H9 (cell line): ENCODE data around the gene INSR. TPM values are rescaled to one million over a fixed set of nuclear protein-coding genes. Genes with fewer than 3 reads are reported as not detected.

Source experiments
- DNase-seq: peaks from one replicate; pipeline ENCODE4 v3.0.0-alpha.2; 2017
- H2AFZ ChIP-seq: one replicate; pipeline ENCODE4 v1.6.1; 2013; ENCODE audit warnings: mild to moderate bottlenecking, low read length, control low read depth, moderate library complexity
- H2AK5ac ChIP-seq: 2 replicates; pipeline ENCODE4 v1.6.1; 2013; ENCODE audit warnings: low read length, control low read depth, mixed read lengths; ENCODE audit not compliant: insufficient read length
- H2BK120ac ChIP-seq: one replicate; pipeline ENCODE4 v1.6.1; 2013; ENCODE audit warnings: low read depth, mild to moderate bottlenecking, low read length, control low read depth, inconsistent platforms; ENCODE audit not compliant: poor library complexity, severe bottlenecking
- H2BK12ac ChIP-seq: 2 replicates; pipeline ENCODE4 v1.6.1; 2013; ENCODE audit warnings: low read length, control low read depth, mixed read lengths, low read depth; ENCODE audit not compliant: insufficient read length
- H2BK15ac ChIP-seq: 2 replicates; pipeline ENCODE4 v1.6.1; 2013; ENCODE audit warnings: low read depth, low read length, control low read depth
- H2BK20ac ChIP-seq: one replicate; pipeline ENCODE4 v1.6.1; 2013; ENCODE audit warnings: low read depth, mild to moderate bottlenecking, low read length, control low read depth, inconsistent platforms; ENCODE audit not compliant: poor library complexity, severe bottlenecking
- H2BK5ac ChIP-seq: 2 replicates; pipeline ENCODE4 v1.6.1; 2013; ENCODE audit warnings: low read length, control low read depth, mixed read lengths; ENCODE audit not compliant: insufficient read length
- H3K14ac ChIP-seq: 2 replicates; pipeline ENCODE4 v1.6.1; 2013; ENCODE audit warnings: low read length, control low read depth; ENCODE audit not compliant: insufficient read depth
- H3K18ac ChIP-seq: 2 replicates; pipeline ENCODE4 v1.6.1; 2013; ENCODE audit warnings: low read depth, mild to moderate bottlenecking, mixed read lengths, low read length, control low read depth; ENCODE audit not compliant: insufficient read length
- H3K23ac ChIP-seq: 2 replicates; pipeline ENCODE4 v1.6.1; 2013; ENCODE audit warnings: low read length, control low read depth, mixed read lengths, low read depth; ENCODE audit not compliant: insufficient read length
- H3K23me2 ChIP-seq: 2 replicates; pipeline ENCODE4 v1.6.1; 2013; ENCODE audit warnings: low read depth, mild to moderate bottlenecking, mixed read lengths, low read length, control low read depth; ENCODE audit not compliant: insufficient read length, poor library complexity, severe bottlenecking
- H3K27ac ChIP-seq: 2 replicates; pipeline ENCODE4 v1.5.1; 2013; ENCODE audit warnings: low read length, control low read depth, mixed read lengths, low read depth; ENCODE audit not compliant: insufficient read length
- H3K27me3 ChIP-seq: 2 replicates; pipeline ENCODE4 v1.6.1; 2013; ENCODE audit warnings: low read length, control low read depth, inconsistent platforms; ENCODE audit not compliant: insufficient read depth
- H3K4ac ChIP-seq: 2 replicates; pipeline ENCODE4 v1.6.1; 2013; ENCODE audit warnings: low read depth, mild to moderate bottlenecking, control low read depth, inconsistent platforms, low read length, moderate library complexity
- H3K4me1 ChIP-seq: 2 replicates; pipeline ENCODE4 v1.6.1; 2013; ENCODE audit warnings: low read length, control low read depth, inconsistent platforms; ENCODE audit not compliant: insufficient read depth
- H3K4me2 ChIP-seq: 2 replicates; pipeline ENCODE4 v1.6.1; 2013; ENCODE audit warnings: low read length, control low read depth, mixed read lengths; ENCODE audit not compliant: insufficient read length, insufficient read depth
- H3K56ac ChIP-seq: 2 replicates; pipeline ENCODE4 v1.6.1; 2013; ENCODE audit warnings: low read depth, mild to moderate bottlenecking, mixed read lengths, low read length, control low read depth; ENCODE audit not compliant: insufficient read length
- H3K79me1 ChIP-seq: 2 replicates; pipeline ENCODE4 v1.6.1; 2013; ENCODE audit warnings: low read depth, mild to moderate bottlenecking, moderate library complexity, low read length, control low read depth, inconsistent platforms; ENCODE audit not compliant: insufficient read depth, poor library complexity, severe bottlenecking
- H3K79me2 ChIP-seq: 2 replicates; pipeline ENCODE4 v1.6.1; 2013; ENCODE audit warnings: low read length, control low read depth, inconsistent platforms; ENCODE audit not compliant: insufficient read depth
- H3K9ac ChIP-seq: 2 replicates; pipeline ENCODE4 v1.6.1; 2013; ENCODE audit warnings: low read length, control low read depth, mixed read lengths; ENCODE audit not compliant: insufficient read length; ENCODE audit errors: extremely low read depth
- H3K9me3 ChIP-seq: one replicate; pipeline ENCODE4 v1.6.1; 2013; ENCODE audit warnings: low read depth, low read length, inconsistent platforms; ENCODE audit not compliant: control insufficient read depth
- H3T11ph ChIP-seq: one replicate; pipeline ENCODE4 v1.6.1; 2013; ENCODE audit warnings: mild to moderate bottlenecking, low read length, control low read depth, inconsistent platforms
- H4K20me1 ChIP-seq: one replicate; pipeline ENCODE4 v1.6.1; 2013; ENCODE audit not compliant: control insufficient read depth, insufficient read length, insufficient read depth
- H4K5ac ChIP-seq: 2 replicates; pipeline ENCODE4 v1.6.1; 2013; ENCODE audit warnings: low read depth, mild to moderate bottlenecking, mixed read lengths, low read length, control low read depth; ENCODE audit not compliant: insufficient read length
- H4K8ac ChIP-seq: replicated peaks from 2 replicates; pipeline ENCODE4 v1.6.1; 2013; ENCODE audit warnings: low read length, control low read depth, mixed read lengths, low read depth; ENCODE audit not compliant: insufficient read length
- H4K91ac ChIP-seq: 2 replicates; pipeline ENCODE4 v1.6.1; 2013; ENCODE audit warnings: low read depth, mild to moderate bottlenecking, moderate library complexity, mixed read lengths, low read length, control low read depth; ENCODE audit not compliant: insufficient read length
- H3K27ac Mint-ChIP-seq, 3 experiments: 2 replicates in 2 of 3; 3 replicates in 1 of 3; pipeline ENCODE4 v1.8.0; 2020 to 2021; ENCODE audit warnings: mixed read lengths in 3 of 3, mild to moderate bottlenecking in 1 of 3, moderate library complexity in 1 of 3
- H3K27me3 Mint-ChIP-seq: 2 replicates; pipeline ENCODE4 v1.8.0; 2021; ENCODE audit warnings: low read depth, mild to moderate bottlenecking, moderate library complexity, mixed read lengths
- H3K36me3 Mint-ChIP-seq, 3 experiments: 2 replicates in 2 of 3; 3 replicates in 1 of 3; pipeline ENCODE4 v1.8.0; 2020 to 2021; ENCODE audit warnings: low read depth in 3 of 3, mixed read lengths in 3 of 3; ENCODE audit not compliant: insufficient read depth in 1 of 3
- H3K4me1 Mint-ChIP-seq, 2 experiments: 2 replicates each; pipeline ENCODE4 v1.8.0; 2020; ENCODE audit warnings: mixed read lengths in 2 of 2
- H3K4me3 Mint-ChIP-seq, 2 experiments: 2 replicates in 1 of 2; 3 replicates in 1 of 2; pipeline ENCODE4 v1.8.0; 2020 to 2021; ENCODE audit warnings: mild to moderate bottlenecking in 2 of 2, mixed read lengths in 2 of 2, moderate library complexity in 1 of 2
- H3K9me3 Mint-ChIP-seq, 2 experiments: 2 replicates in 1 of 2; 3 replicates in 1 of 2; pipeline ENCODE4 v1.8.0; 2020; ENCODE audit warnings: mild to moderate bottlenecking in 2 of 2, mixed read lengths in 2 of 2, moderate library complexity in 1 of 2
- CTCF ChIP-seq: fragments of 200-600 bp; sonication (generic); conservative IDR thresholded peaks from 3 replicates; pipeline ENCODE4 v1.8.0; 2021; ENCODE audit warnings: antibody characterized with exemption, mild to moderate bottlenecking
- WGBS: extraction: QIAGEN DNeasy Blood & Tissue Kit; methylation state at CpG from one replicate; pipeline ENCODE4 v1.1.7; 2013; ENCODE audit warnings: missing lambda C conversion rate, low lambda C conversion rate, mixed read lengths; ENCODE audit not compliant: insufficient read length; ENCODE audit errors: extremely low coverage; 5-methylcytosine and 5-hydroxymethylcytosine counted together
- total RNA-seq: library from RNA; stranded (reverse); gene quantifications from 2 replicates; pipeline ENCODE4 v1.2.1, GENCODE V29; 2021

INSR gene
- total RNA-seq, 1 experiment from 2014 or later = 39.8 TPM

- Mint-ChIP-seq H3K27ac (no peak overlapping the region), H3K36me3 (peaks cover 21 to 50% (median 38%) of the 10 kb centered on the region in 3 experiments), H3K27me3 (no peaks in the 10 kb centered on the region), H3K9me3 (peaks cover 2 to 6% of the 10 kb centered on the region in 2 experiments; a peak in 3 of 5 replicates), H3K4me1 (no peaks in the 10 kb centered on the region), H3K4me3 (no peak overlapping the region)
- Histone ChIP-seq H3K56ac (no peak overlapping the region), H2BK120ac (no peak overlapping the region), H3K18ac (no peak overlapping the region), H3K27me3 (no peaks in the 10 kb centered on the region), H3K9ac (no peak overlapping the region), H2AK5ac (no peak overlapping the region), H3K9me3 (no peaks in the 10 kb centered on the region), H4K8ac (no peak overlapping the region), H3K79me1 (no peaks in the 10 kb centered on the region), H2BK12ac (no peak overlapping the region), H4K20me1 (no peaks in the 10 kb centered on the region), H3K4me1 (no peaks in the 10 kb centered on the region; the same call in 1 of the 2 replicates), H2BK5ac (no peak overlapping the region), H3T11ph (no peak overlapping the region), H3K79me2 (no peaks in the 10 kb centered on the region), H3K4me2 (no peak overlapping the region), H2AFZ (no peak overlapping the region), H4K91ac (no peak overlapping the region), H3K14ac (no peak overlapping the region), H2BK20ac (no peak overlapping the region), H3K23ac (no peak overlapping the region), H2BK15ac (no peak overlapping the region), H3K4ac (no peak overlapping the region), H4K5ac (no peak overlapping the region), H3K23me2 (no peaks in the 10 kb centered on the region), H3K27ac (no peak overlapping the region)
- DNase-seq = no peak
- WGBS = no CpG with 5 or more reads among the region's 2 CpGs
- TF ChIP-seq CTCF = no peak
These were observed 157.1 kb downstream of the INSR start for GRCh38 chr19:7137120-7137519.
